Kidney capillary endothelial cell (primary cell): ENCODE results near the gene GPHB5.
"Not testable (repeated sequence)": the region's sequence is repeated elsewhere in the genome, so short reads cannot be mapped to it uniquely, and the experiment has no call there.

Experiments used
- DNase-seq: peaks from one replicate; pipeline ENCODE4 v3.0.0-alpha.2; 2018; ENCODE audit warnings: low spot score

GPHB5 gene, protein sequence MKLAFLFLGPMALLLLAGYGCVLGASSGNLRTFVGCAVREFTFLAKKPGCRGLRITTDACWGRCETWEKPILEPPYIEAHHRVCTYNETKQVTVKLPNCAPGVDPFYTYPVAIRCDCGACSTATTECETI

DNA sequence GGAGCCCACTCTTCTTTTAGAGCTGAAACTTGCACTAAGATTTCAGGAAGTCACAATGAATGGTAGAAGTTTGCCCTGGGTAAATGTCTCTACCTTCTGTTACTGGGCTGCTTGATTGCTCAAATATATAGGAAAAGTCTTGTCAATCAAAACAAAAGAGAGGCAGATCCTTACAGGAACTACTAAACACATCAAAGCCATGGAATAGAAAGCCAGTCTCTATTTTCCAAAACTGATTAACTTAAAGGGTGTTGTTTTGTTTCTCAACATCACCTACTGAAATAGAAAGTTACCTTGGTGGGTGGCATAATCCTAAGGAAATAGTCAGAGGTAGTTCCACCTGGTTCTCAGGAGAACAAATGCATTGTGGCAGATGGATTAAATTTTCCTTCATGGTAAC lies at the start of gene GPHB5:
Gene GPHB5 (minus strand): TSS at position 101 of the 400 bp plus-strand sequence. CDS start 1,086 bp downstream, outside the sequence.
- DNase-seq, result no peak

DNA sequence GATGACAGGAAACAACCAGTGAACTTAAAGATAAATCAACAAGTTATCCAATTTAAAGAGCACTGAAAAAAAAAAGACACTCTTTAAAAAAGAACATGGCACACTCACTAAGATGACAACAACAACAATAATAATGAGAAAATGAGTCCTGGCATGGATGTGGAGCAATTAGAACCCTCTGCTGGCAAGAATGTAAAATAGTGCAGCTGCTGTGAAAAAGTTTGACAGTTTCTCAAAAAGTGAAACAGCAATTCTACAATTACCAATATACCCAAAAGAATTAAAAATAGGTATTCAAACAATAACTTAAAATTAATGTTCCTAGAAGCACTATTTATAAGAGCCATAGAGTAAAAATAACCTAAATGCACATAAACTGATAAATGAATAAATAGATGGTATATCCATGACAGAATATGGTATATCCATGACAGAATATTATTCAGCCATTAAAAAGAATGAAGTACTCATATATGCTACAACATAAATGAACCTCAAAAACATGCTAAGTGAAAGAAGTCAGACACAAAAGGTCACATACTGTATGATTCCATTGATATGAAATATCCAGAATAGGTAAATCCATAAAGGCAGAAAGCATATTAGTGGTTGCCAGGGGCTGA lies 49.1 kb upstream of the GPHB5 start:
- DNase-seq, result no peak

DNA sequence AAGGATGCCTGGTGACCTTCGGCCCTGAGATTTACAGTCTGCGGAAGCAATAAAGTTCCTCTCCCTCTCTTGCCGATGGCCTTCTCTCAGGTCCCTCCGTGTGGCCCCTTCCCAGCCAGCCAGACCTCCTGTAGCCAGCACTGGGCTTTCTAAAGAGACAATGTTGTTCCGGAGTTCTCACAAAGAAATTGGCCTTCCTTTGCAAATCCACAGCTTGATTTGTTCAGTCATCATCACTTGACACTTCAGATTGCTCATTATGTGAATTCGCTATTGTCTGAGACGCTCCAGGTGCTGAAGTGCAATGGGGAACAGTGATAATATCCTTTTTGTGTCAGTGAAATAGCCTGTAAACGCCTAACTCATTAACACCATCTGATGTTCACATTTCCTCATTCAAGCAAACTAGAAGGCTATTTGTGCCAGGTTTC lies 43.7 kb upstream of the GPHB5 start:
- no peak for DNase-seq

DNA sequence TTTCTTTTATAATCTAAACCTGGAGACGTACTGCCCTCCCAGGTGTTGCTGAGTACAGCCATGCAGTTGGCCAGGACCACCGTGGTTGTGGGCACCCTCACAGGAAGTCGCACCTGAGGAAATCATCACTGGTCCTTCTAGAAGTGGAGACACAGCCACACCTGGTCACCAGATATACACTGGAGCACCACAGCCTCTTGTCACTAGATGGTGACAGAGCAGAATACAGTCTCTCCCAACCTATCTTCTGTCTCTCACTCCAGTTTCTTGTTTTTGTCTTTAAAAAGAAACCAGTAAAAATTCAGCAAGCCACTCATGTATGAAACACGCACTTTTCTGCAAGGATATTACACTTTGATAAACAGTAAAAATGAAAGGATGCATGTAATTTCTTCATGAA lies 43.1 kb upstream of the GPHB5 start:
- no peak for DNase-seq

DNA sequence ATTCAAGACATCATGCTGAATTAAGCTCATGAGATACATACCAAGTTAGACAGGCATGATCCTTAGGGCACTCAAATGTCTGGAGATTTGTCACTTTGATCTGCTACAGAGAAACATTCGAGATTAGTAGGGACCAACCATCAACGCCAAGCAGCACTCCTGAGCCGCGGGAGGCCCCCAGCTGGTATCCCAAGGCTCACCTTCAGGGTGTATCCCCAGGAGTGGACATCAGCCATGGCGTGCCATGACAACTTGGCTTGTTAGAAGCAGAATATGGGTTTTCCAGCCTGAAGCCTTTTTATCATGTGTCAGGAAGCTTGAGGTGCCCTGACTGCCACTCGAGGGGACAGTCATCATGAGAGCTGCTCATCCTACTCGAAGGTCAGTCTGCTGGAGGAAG lies 39.1 kb upstream of the GPHB5 start:
- DNase-seq, result no peak

DNA sequence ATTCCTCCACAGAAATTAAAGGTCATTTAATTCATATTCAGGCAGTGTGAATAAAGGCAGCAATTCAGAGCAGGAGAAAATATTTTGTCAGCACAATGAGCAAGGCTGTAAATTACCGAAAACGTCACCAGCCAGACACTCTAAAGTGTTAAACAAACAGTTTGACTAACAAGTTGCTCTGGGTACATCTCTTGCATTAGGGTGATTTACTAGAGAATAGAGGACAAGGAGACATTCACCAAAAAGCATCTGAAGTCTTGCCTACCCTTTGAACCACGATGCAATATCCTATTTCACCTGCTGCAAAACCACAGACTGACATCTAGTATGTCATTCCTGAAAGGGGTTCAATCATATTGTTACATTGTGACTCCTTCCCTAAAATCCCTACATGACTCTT lies 27.1 kb upstream of the GPHB5 start:
- DNase-seq, result no peak

DNA sequence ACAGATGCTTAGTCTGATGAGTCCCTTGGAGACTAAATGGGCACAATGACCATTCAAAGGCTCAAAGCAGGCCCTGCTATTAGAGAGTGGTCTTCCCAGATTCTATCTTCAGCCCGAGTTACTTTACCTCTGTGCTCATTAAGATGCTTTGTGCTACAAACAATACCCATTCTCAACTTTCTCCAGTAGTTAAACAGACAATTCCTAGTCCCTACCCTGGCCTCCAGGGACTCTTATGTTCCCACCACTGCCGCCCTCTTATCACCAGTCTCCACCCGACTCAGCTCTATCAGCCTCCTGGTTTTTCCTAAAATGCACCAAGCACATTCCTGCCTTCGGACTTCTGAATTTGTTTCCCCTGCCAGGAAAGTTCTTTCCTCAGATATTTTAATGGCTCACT lies 25.6 kb upstream of the GPHB5 start:
- no peak for DNase-seq

DNA sequence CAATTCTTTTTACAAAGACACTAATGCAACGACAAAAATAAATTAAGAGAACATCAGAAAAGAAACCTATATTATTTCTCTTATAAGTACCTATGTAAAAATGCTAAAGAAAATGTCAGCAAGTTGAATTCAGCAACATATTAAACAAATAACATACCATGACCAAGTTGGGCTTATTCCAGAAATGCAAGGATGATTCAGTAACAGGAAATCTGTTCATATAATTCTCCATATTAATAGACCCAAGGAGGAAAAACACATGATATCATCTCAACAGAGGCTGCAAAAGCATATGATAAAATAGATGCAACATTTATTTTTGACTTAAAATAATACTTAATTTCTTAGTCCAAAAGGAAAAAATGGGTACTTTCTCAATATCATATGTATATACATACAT lies 25.1 kb upstream of the GPHB5 start:
- peak; percentile 86 for DNase-seq

DNA sequence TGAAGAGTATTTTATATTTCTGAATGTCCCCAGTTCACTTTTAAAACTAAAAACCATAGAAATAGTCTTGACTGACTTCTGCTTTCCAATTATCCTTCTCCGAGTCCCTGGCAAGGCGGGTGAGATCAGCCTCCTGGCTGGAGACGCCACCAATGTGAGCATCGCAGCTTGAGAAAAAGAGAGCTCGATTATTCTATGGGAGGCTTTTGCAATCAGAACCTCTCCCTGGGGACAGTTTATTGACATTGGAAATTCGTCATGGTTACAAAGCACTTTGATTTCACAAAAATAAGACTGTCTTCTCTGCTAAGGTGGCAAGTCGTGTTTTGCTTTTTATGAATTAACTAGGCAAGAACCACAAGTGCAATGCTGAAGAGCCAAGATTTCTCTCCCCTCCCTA lies 23.6 kb upstream of the GPHB5 start:
- no peak for DNase-seq

DNA sequence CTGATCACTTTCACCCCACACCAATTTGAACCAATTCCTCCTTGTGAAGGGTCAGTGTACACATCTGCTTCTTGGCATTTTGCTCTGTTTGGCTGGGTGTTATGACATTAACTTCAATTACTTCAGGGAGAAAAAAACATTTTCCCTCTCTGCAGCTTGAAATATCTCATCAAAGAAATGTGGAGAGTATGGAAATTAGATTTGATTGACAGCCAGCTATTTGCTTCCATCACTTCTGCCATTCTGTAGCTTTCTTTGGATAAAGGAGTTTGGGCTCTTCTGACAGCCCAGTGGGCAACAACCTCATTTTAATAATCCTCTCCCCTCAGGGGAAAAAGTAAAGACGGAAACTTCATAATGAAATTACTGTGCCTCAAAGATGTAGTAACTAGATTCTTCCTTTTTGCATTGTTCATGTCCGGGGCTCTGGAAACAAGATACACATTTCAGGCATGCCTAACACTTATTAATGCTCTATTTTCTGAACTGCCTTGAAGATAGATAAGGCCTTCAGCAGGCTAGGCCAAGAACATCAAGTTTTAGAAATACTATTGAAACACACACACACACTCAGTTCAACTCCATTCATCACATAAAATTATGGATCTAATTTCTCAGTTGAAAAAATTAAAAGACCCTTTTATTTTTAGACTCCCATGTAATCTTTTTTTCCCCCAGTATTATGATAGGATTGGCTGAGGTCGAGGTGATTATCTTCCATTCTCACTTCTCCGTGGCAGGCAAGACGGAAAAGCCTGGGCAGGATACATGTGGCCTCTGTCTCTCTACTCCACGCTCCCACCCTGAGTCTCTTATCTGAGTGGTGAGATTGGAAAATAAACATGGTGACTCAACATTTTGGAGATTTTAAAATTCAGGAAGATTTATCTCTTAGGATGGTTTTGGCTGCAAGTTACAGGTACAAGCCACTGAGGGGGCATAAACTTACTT lies 10.3 kb upstream of the GPHB5 start:
- DNase-seq, result no peak

DNA sequence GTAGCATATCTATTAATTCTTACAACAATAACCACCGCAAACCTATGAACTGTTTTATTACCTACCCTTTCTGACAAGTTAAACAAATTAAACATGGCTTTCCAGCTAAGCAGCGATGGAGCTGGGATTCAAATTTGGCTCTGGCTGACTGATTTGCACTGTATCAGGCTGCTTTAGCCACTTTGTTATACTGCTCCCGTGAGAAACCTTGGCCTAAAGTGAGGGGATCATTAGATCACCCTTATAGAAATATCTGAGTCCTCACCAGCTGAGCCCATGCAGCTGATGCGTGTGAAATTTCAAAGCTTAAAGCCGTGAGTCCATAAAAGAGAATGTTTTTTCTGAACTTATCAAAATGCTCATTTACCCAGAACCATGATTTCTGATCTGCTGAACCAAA lies 8.1 kb upstream of the GPHB5 start:
- DNase-seq, result no peak

DNA sequence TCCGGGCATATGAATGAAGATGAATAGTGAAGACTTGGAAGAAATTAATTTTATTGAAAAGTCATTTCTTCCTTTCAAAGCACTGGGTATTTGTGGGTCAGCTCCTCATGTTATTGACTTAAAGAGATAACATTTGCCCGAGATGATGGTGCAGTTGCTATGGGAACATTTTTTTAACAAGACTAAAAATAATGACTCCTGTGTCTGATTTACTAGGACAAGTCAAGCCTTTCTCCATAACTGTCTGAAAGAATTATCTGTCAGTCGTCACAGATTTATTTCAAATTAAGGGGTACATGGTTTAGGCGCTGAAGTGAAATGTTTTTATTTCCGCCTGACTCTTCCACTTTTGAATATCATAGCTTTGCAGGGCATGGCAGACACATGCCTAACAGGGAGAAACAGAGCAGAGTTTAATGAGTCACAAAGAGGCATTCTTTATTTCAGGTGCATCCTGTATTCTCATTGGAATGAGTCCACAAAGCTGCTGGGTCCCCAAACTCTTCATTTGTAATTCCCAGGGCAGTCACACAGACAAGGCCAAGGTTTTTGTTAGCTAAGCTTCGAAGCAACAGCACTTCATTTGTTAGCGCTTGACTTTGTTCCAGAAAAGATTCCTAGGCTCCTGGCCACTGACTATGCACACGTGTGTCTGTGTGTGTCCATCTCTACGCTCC lies 4.3 kb upstream of the GPHB5 start:
- DNase-seq, result peak; percentile 71

DNA sequence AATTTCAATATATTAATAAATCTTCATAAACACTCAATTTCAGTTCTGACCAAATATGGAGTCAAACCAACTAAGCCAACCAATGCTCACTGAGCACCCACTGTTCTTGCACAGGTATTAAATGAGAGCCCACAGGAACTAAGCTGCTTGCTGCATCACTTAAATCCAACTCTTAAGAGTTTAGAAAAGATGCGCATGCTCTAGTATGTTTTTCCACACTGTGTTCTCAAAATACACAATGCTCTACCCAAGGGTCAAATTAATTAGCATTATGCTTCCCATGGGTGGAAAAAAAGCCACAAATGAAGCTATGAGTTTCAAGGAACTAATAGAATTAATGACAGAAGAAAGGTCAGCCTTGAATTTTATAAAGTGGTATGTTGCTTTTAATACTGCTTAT lies 3.7 kb upstream of the GPHB5 start:
- no peak for DNase-seq

DNA sequence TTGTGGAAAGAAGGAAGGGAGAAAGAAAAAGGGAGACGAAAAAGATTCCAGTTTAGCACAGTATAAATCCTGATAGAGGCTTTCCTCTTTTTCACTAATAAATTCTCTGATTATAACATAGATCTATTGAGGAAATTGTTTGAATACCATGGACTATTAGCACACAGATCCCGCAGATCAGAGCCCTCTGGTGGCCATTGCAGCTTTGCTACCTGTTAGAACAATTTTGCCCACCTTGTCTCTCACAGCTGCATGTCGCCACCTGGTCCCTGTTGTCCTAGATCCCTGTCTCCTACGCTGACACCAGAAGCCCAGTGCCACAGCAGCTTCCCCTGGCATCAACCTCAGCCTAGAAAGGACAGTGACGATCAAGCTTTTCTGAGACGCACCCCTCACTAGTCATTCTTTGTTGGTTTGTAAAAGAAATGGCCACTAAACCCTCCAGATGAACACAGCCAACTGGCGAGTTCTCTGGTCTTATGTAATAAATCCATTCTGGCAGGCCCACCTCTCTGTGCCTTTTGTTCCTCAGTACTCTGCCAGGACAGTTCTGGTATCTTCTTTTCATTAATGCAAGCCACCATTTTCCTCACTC lies 9.9 kb downstream of the GPHB5 start:
- DNase-seq, result no peak

DNA sequence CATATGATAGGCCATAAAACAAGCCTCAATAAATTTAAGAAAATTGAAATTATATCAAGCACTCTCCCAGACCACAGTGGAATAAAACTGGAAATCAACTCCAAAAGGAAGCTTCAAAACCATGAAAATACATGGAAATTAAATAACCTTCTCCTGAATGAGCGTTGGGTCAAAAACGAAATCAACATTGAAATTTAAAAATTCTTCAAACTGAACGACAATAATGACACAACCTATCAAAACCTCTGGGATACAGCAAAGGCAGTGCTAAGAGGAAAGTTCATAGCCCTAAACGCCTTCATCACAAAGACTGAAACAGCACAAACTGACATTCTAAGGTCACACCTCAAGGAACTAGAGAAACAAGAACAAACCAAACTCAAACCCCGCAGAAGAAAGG lies 14.3 kb downstream of the GPHB5 start:
- DNase-seq, result not testable (repeated sequence)

DNA sequence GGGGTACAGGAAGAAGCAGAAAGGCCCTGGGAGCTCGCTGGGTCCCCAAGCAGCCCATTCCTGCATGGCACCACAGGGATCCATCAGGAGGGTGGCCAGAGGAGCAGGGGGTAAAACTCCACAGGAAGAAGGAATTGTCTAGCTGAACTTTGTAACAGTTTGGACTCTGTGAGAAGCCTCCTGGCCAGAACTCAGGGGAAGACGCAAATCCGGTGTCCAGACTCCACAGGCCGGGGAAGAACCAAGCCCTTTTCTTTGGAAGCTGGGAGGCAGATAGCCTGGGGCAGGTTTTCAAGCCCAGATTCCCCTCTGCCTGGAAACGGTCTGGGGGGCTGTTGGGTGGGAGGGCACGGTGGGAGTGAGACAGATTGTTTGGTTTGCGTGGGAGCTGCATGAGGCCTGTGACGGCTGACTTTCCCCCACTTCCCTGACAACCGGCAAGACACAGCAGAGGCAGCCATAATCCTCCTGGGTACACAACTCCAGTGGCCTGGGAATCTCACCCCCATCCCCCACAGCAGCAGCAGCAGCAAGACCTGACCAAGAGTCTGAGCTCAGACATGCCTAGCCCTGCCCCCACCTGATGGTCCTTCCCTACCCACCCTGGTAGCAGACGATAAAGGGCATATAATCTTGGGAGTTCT lies 16.7 kb downstream of the GPHB5 start:
- no peak for DNase-seq

DNA sequence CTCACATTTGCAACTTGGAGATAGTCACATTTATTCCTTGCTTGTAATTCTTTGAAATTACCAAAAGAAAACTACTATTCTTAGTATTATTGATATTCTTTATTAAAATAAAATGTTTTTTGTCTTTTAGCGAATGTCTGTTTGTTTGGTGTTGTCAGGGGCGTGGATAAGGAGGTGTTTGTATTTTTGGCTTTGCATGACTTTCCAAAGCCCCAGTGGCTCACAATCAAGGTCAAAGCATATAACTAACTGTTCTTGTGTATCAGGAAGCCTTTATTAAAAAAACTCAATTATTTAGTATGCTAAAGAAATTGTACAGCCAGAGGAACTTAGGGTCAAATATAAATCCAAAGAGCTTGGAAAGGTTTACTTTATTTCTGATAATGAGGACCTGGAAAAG lies 17.9 kb downstream of the GPHB5 start:
- DNase-seq, result no peak

DNA sequence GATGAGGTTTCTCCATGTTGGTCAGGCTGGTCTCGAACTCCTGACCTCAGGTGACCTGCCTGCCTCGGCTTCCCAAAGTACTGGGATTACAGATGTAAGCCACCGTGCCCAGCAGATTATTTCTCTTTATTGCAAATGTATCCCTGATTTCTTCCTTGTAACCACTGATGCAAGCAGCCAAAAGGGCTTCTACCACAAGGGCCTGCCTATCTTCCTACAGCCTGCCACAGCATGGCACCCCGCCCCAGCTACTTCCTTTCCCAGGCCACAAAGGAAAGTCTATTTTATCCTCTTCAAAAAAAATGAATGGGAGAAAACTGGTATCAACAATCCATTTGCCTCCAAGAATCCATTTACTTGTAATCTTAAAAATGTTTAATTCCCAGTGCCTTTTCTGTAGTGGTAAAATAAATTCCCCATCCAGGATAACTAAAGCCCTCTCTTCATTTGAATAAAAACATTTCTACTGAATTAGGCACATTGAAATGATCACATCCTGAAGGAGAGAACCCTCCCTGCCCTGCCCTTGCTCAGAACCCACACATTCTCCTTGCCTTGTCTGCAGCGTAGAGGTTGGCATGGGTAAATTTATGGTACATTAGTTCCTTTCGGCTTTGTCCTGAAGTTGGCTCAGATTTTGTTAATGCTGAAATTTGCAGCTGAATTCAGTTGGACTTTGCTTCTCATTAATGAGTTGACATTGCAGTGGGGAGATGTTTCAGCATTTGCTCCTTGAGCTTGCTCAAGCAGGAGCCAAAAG lies 19.2 kb downstream of the GPHB5 start:
- DNase-seq, result no peak

DNA sequence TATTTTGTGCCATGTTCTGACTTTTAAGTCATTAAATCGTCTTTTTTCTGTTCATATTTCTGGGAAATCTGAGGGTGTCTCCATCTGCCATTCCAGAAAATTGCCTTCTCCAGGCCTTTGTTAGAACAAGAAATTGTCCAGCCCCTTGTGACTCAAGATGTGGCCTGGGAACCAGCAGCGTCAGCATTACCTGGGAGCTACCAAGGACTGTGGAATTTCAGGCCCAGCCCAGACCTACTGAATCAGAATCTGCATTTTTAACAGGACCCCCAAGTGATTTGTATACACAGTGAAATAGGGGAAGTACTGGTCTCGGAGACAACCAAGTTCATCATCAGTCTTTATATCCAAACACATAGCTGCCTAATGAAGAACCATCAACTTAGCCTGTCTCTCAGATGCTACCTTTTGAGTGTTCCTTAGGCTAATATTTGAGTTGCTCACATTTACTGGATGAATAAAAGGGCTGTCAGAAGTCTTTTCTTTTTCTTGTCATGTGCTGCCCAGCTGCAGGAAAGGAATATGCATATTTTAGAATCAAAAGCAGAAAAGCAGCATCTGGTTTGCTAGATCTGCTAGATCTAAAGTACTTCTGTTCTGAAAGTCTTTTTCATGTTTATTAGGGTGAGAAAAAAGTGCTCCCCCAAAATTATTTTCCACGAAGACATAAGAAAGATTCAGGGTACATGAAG lies 21.2 kb downstream of the GPHB5 start:
- no peak for DNase-seq

DNA sequence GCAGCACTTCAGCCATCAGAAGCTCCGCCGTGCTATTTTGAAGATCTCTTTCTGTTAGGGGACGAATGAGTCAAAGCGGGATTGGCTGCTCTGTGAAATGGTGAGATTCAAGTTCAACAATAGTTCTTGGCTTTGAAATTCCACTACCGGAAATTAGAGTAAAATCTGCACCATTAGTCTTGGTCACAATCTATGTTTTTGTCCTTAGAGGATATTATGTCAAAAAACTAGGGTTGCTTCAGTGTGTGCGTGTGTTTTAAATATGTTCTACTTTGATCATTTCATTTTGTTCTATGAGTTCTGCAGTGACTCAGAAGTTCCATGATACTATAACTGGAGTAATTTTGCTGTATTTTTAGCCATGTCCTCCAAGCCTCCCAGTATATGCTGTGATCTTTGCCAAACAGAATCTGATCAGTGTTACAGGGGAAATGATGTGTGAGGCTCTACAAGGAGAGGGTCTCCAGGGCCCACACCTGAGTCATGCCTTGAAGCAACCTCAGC lies 22.6 kb downstream of the GPHB5 start:
- no peak for DNase-seq
